ENCODE results near the gene MORN1.

DNA sequence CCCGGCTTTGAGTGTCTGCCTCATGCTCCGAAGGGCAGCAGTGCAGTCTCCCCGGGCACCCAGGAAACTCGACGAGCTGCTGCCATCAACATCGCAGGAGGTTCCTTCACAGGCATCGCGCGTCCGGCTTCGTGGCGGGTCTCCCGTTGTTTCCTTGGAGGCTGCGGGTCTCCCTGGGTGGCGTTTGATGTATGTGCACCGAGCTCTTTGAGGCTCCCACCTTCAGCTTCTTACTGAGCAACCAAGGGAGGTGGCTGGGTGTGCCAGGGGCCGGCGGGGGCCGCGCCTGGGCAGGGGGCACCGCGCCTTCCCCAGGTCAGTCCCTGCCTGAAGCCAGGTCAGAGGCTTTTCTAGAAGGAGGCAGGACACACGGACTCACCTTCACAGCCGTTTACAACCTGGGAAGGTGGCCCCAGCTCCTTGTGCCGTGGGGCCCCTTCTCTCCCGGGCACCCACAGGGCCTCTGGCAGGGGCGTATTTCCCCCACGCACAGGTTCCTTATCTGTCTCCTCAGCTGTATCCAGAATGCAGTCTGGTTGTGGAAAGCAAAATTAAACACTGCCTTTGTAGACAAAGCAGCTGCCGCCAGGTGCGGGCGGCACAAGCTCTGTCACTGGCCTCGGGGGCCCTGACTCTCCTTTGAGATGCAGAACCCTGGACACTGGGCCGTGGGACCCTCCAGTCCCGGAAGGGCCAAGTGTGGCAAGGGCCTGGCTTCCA is 42.7 kb upstream of the MORN1 start:
- TF ChIP-seq RXRA (IDR thresholded peaks at IDR 0.05) (no peak), CTCF (IDR thresholded peaks at IDR 0.05; ENCODE audit: low read depth, low read length, missing input control) (no peak), ATF3 (IDR thresholded peaks at IDR 0.05) (no peak), EGR1 (IDR thresholded peaks at IDR 0.05; ENCODE audit: low read depth in 2 of 2) (no peak), NR2F2 (IDR thresholded peaks at IDR 0.05) (no peak), MAX (IDR thresholded peaks at IDR 0.05) (no peak)
- TF ChIP-seq, protein P1, sequence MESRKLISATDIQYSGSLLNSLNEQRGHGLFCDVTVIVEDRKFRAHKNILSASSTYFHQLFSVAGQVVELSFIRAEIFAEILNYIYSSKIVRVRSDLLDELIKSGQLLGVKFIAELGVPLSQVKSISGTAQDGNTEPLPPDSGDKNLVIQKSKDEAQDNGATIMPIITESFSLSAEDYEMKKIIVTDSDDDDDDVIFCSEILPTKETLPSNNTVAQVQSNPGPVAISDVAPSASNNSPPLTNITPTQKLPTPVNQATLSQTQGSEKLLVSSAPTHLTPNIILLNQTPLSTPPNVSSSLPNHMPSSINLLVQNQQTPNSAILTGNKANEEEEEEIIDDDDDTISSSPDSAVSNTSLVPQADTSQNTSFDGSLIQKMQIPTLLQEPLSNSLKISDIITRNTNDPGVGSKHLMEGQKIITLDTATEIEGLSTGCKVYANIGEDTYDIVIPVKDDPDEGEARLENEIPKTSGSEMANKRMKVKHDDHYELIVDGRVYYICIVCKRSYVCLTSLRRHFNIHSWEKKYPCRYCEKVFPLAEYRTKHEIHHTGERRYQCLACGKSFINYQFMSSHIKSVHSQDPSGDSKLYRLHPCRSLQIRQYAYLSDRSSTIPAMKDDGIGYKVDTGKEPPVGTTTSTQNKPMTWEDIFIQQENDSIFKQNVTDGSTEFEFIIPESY (IDR thresholded peaks at IDR 0.05), result no peak

Measured in liver (tissue), 3 donors.